WTC11 (cell line): Measurements from ENCODE around the gene AGBL1. TPM values are rescaled to one million over a fixed set of nuclear protein-coding genes. Genes with fewer than 3 reads are reported as not detected.

Experiments used
- ATAC-seq: fragments of 200-7000 bp; cut with Tn5 transposase; 2 replicates; pipeline ENCODE4 v1.10.0; 2021; ENCODE audit warnings: mild to moderate bottlenecking, moderate library complexity
- CTCF ChIA-PET: fragments of 300-600 bp; sonication (Branson Sonifier 250); formaldehyde crosslinking; loops from one replicate; lab custom pipeline; 2021; ENCODE audit warnings: antibody characterized with exemption; lab: Charles Lee
- POLR2A ChIA-PET: fragments of 350-600 bp; sonication (Branson Sonifier 250); formaldehyde crosslinking; loops from one replicate; lab custom pipeline; 2021; ENCODE audit warnings: antibody characterized with exemption; lab: Charles Lee
- DNase-seq: peaks from one replicate; pipeline ENCODE4 v3.0.0; 2021; ENCODE audit warnings: low spot score
- H3K27ac Mint-ChIP-seq: 2 replicates; pipeline ENCODE4 v1.8.0; 2021; ENCODE audit warnings: mixed read lengths
- H3K27me3 Mint-ChIP-seq: 2 replicates; pipeline ENCODE4 v1.8.0; 2021; ENCODE audit warnings: low read depth, mild to moderate bottlenecking, moderate library complexity, mixed read lengths
- H3K36me3 Mint-ChIP-seq: 2 replicates; pipeline ENCODE4 v1.8.0; 2021; ENCODE audit warnings: mixed read lengths
- H3K4me1 Mint-ChIP-seq: 2 replicates; pipeline ENCODE4 v1.8.0; 2022; ENCODE audit warnings: mixed read lengths
- H3K4me3 Mint-ChIP-seq: 2 replicates; pipeline ENCODE4 v1.8.0; 2021; ENCODE audit warnings: mild to moderate bottlenecking, moderate library complexity, mixed read lengths
- H3K9me3 Mint-ChIP-seq: 2 replicates; pipeline ENCODE4 v1.8.0; 2021; ENCODE audit warnings: mixed read lengths
- ATF3 ChIP-seq: sonication (generic); formaldehyde crosslinking; conservative IDR thresholded peaks from 2 replicates; pipeline ENCODE4 v1.8.1; 2022; ENCODE audit warnings: mild to moderate bottlenecking, missing genetic modification reagents
- CDX4 ChIP-seq: fragments of 250-450 bp; sonication (Bioruptor Pico); IDR thresholded peaks from 2 replicates; pipeline ENCODE4 v1.9.0; 2021; ENCODE audit warnings: moderate library complexity, mild to moderate bottlenecking, inconsistent platforms, borderline replicate concordance
- CREM ChIP-seq: sonication (generic); formaldehyde crosslinking; IDR thresholded peaks from 2 replicates; pipeline ENCODE4 v1.8.1; 2022; ENCODE audit warnings: mild to moderate bottlenecking, missing genetic modification reagents, moderate library complexity
- ELF4 ChIP-seq: sonication (generic); formaldehyde crosslinking; IDR thresholded peaks from 2 replicates; pipeline ENCODE4 v1.8.1; 2022; ENCODE audit warnings: low read depth, mild to moderate bottlenecking, moderate library complexity, missing genetic modification reagents
- FOXK1 ChIP-seq: sonication (generic); formaldehyde crosslinking; IDR thresholded peaks from 2 replicates; pipeline ENCODE4 v1.8.0; 2022; ENCODE audit warnings: mild to moderate bottlenecking, moderate library complexity, missing genetic modification reagents
- FOXP1 ChIP-seq: sonication (generic); formaldehyde crosslinking; IDR thresholded peaks from 2 replicates; pipeline ENCODE4 v1.8.0; 2022; ENCODE audit warnings: missing genetic modification reagents, mild to moderate bottlenecking, moderate library complexity, borderline replicate concordance
- GABPB1 ChIP-seq: sonication (generic); formaldehyde crosslinking; IDR thresholded peaks from 2 replicates; pipeline ENCODE4 v1.8.1; 2023; ENCODE audit warnings: mild to moderate bottlenecking, missing genetic modification reagents
- IRF2 ChIP-seq: sonication (generic); formaldehyde crosslinking; IDR thresholded peaks from 2 replicates; pipeline ENCODE4 v1.8.0; 2022; ENCODE audit warnings: low read depth, missing genetic modification reagents, borderline replicate concordance
- JAZF1 ChIP-seq: fragments of 250-450 bp; sonication (Bioruptor Pico); IDR thresholded peaks from 2 replicates; pipeline ENCODE4 v1.9.0; 2021; ENCODE audit warnings: moderate library complexity, mild to moderate bottlenecking, inconsistent platforms
- MAX ChIP-seq: sonication (generic); formaldehyde crosslinking; IDR thresholded peaks from 2 replicates; pipeline ENCODE4 v1.8.0; 2022; ENCODE audit warnings: mild to moderate bottlenecking, missing genetic modification reagents
- NR3C1 ChIP-seq: sonication (generic); formaldehyde crosslinking; conservative IDR thresholded peaks from 2 replicates; pipeline ENCODE4 v1.8.1; 2023; ENCODE audit warnings: low read depth, mild to moderate bottlenecking, missing genetic modification reagents
- TP53 ChIP-seq: sonication (generic); formaldehyde crosslinking; IDR thresholded peaks from 2 replicates; pipeline ENCODE4 v1.8.1; 2023; ENCODE audit warnings: mild to moderate bottlenecking, missing genetic modification reagents
- ZNF138 ChIP-seq: sonication (generic); formaldehyde crosslinking; conservative IDR thresholded peaks from 2 replicates; pipeline ENCODE4 v1.8.1; 2022; ENCODE audit warnings: mild to moderate bottlenecking, moderate library complexity, missing genetic modification reagents
- ZNF317 ChIP-seq: sonication (generic); formaldehyde crosslinking; IDR thresholded peaks from 2 replicates; pipeline ENCODE4 v1.8.1; 2023; ENCODE audit warnings: low read depth, mild to moderate bottlenecking, moderate library complexity, missing genetic modification reagents, borderline replicate concordance
- ZNF532 ChIP-seq: fragments of 250-450 bp; sonication (Bioruptor Pico); IDR thresholded peaks from 2 replicates; pipeline ENCODE4 v1.9.0; 2021; ENCODE audit warnings: mild to moderate bottlenecking, borderline replicate concordance
- total RNA-seq: library from RNA; stranded (reverse); gene quantifications from 3 replicates; pipeline ENCODE4 v1.2.3, GENCODE V29; 2021
- TF ChIP-seq, protein P1 (sequence below): sonication (generic); formaldehyde crosslinking; IDR thresholded peaks from 2 replicates; pipeline ENCODE4 v1.8.1; 2023; ENCODE audit warnings: mild to moderate bottlenecking, missing genetic modification reagents
- TF ChIP-seq, protein P2 (sequence below): sonication (generic); formaldehyde crosslinking; IDR thresholded peaks from 2 replicates; pipeline ENCODE4 v1.8.0; 2022; ENCODE audit warnings: missing genetic modification reagents

The AGBL1 gene
- total RNA-seq, 1 experiment from 2014 or later = not detected

- TF ChIP-seq FOXP1 (CRISPR knock-in tag) (no peak), ATF3 (CRISPR knock-in tag) (no peak), IRF2 (CRISPR knock-in tag) (no peak), JAZF1 (CRISPR knock-in tag) (no peak), ZNF317 (CRISPR knock-in tag) (no peak), ZNF138 (CRISPR knock-in tag) (no peak), ELF4 (no peak), TP53 (no peak), GABPB1 (CRISPR knock-in tag) (no peak), ZNF532 (CRISPR knock-in tag) (no peak), CDX4 (CRISPR knock-in tag) (no peak), NR3C1 (no peak), CREM (CRISPR knock-in tag) (no peak), MAX (CRISPR knock-in tag) (no peak), FOXK1 (no peak)
- TF ChIP-seq, protein P1, sequence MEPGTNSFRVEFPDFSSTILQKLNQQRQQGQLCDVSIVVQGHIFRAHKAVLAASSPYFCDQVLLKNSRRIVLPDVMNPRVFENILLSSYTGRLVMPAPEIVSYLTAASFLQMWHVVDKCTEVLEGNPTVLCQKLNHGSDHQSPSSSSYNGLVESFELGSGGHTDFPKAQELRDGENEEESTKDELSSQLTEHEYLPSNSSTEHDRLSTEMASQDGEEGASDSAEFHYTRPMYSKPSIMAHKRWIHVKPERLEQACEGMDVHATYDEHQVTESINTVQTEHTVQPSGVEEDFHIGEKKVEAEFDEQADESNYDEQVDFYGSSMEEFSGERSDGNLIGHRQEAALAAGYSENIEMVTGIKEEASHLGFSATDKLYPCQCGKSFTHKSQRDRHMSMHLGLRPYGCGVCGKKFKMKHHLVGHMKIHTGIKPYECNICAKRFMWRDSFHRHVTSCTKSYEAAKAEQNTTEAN = no peak
- TF ChIP-seq, protein P2, sequence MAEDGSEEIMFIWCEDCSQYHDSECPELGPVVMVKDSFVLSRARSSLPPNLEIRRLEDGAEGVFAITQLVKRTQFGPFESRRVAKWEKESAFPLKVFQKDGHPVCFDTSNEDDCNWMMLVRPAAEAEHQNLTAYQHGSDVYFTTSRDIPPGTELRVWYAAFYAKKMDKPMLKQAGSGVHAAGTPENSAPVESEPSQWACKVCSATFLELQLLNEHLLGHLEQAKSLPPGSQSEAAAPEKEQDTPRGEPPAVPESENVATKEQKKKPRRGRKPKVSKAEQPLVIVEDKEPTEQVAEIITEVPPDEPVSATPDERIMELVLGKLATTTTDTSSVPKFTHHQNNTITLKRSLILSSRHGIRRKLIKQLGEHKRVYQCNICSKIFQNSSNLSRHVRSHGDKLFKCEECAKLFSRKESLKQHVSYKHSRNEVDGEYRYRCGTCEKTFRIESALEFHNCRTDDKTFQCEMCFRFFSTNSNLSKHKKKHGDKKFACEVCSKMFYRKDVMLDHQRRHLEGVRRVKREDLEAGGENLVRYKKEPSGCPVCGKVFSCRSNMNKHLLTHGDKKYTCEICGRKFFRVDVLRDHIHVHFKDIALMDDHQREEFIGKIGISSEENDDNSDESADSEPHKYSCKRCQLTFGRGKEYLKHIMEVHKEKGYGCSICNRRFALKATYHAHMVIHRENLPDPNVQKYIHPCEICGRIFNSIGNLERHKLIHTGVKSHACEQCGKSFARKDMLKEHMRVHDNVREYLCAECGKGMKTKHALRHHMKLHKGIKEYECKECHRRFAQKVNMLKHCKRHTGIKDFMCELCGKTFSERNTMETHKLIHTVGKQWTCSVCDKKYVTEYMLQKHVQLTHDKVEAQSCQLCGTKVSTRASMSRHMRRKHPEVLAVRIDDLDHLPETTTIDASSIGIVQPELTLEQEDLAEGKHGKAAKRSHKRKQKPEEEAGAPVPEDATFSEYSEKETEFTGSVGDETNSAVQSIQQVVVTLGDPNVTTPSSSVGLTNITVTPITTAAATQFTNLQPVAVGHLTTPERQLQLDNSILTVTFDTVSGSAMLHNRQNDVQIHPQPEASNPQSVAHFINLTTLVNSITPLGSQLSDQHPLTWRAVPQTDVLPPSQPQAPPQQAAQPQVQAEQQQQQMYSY = no peak
- peaks cover 6% of the 10 kb centered on the region for H3K4me1 Mint-ChIP-seq
- ATAC-seq = no peak
- ChIA-PET POLR2A (no interaction called here), CTCF (interaction anchor here (1.1 kb wide), 1 partner anchor 21 kb away, joined by 3 read pairs; no protein-coding TSS in a partner anchor)
- H3K4me3 Mint-ChIP-seq = no peak overlapping the region
- H3K27ac Mint-ChIP-seq = no peak overlapping the region
- no peaks in the 10 kb centered on the region for H3K27me3 Mint-ChIP-seq
- DNase-seq = no peak
- peaks cover 11% of the 10 kb centered on the region for H3K9me3 Mint-ChIP-seq
- H3K36me3 Mint-ChIP-seq = peaks cover 8% of the 10 kb centered on the region
Observed at GRCh38 chr15:86735247-86736040, 655.8 kb downstream of the AGBL1 start.
